NCI-H2107 treated with DMSO at 0.1 percent for 48 hours (cell line): ENCODE measurements around the gene PSMA5.
"Not testable (repeated sequence)": the region's sequence is repeated elsewhere in the genome, so short reads cannot be mapped to it uniquely, and the experiment has no call there.

Source experiments
- DNase-seq: peaks from one replicate; lab custom pipeline; 2025; ENCODE audit not compliant: unreplicated experiment; lab: John Stamatoyannopoulos, UW

PSMA5 gene

DNA sequence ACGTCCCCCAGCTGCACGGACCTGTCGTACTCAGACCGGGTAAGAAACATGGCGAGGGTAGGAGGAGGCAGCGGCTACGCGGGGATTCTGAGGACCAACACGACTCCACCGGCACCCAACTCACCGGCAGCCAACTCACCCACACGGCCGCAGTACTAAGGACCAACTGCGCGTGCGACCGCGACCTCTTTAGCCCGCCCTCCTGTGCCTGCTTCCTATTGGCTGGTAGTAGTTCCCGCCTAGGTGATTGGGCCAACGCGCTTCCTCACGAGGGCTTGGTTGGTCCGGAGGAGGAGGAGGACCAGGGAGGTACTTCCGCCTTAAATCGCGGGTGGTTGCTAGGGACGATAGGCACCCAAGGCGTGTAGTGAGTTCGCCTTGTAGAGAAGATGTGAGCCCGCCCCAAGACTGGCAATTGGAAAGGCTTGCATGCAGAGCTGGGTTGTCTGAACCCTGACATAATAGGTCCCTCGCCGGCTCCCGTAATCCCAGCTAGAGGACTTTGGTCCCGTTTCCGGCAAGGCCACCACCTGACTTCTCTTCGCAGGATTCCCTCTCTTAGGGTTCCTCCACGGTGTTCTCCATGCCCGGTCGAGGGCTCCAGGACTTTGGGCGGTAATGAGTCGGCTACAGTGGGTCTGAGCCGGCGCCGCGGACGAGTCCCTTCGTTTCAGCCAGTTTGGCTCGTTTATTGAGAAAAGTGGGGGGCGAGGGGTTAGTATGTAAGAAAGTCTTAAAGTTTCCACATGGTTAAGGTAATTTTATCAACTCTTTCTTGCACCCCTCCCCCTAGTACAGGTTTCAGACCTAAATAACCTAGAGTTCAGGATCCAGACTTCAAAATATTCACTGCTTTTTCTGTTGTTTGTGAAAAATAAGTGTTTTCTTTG, at the start of gene PSMA5:
PSMA5 (minus strand) TSS at position 168 of the 890 bp plus-strand sequence; CDS start at position 50, 118 bp downstream.
- peak; percentile 99 for DNase-seq

- no peak for DNase-seq
These were observed 49.0 kb upstream of the PSMA5 start for GRCh38 chr1:109475261-109475660.

- DNase-seq: no peak
These were observed 48.4 kb upstream of the PSMA5 start for GRCh38 chr1:109474697-109475096.

- DNase-seq: not testable (repeated sequence)
These were observed 47.2 kb upstream of the PSMA5 start for GRCh38 chr1:109473284-109474057.

DNA sequence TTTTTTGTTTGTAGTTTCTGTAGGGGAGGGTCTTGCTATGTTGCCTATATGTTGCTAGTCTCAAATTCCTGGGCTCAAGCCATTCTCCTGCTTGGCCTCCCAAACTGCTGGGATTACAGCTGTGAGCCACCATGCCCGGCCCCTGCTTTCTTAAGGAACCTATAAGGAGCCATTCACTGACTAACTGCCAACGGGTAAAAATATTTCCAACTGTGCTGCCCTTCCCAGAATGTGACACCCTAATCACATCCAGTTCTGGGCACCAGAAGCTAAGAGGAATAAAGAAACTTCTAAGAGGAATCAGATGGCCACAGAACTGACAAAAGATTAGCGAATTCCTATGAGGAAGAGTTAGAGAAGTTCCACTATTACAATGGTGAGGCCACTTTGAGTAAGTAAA, 46.5 kb upstream of the PSMA5 start:
- no peak for DNase-seq

DNA sequence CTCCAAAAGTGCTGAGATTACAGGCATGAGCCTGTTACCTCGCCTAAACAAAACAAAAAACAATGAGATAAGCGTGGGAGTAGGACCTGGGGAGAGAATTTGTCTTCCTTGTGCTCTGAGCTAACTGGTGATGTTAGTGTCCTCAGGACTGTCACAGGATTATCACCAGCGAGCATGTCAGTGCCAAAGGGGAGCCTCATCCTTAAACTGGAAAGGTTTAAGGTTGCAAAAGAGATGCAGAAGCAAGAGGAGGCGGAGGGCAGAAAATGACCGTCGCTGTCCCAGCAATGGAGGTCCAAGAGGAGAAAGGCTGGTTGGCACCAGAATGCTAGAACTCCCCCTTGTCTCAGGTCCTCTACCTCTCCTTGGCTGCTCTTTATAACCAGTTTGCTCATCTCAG, 44.0 kb upstream of the PSMA5 start:
- no peak for DNase-seq

- no peak for DNase-seq
These were observed 42.7 kb upstream of the PSMA5 start for GRCh38 chr1:109468903-109469302.

DNA sequence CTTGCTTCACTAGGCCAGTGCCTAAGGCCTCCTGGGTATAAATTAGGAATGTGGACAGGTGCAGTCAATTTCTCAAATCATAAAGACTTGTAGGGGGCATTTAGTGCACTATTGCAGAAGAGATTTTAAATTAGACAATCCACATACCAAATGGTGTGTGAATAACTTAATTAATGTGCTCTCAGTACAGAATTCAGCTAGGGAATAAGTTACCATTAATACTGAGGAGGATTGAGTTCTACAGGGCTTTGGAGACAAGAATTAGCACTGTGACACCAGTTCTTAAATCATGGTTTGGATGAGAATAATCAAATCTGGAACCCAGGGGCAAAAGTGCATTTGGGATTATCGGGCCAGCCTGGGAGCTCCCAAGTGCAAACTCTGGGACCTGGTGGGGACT, 41.8 kb upstream of the PSMA5 start:
- DNase-seq: no peak

DNA sequence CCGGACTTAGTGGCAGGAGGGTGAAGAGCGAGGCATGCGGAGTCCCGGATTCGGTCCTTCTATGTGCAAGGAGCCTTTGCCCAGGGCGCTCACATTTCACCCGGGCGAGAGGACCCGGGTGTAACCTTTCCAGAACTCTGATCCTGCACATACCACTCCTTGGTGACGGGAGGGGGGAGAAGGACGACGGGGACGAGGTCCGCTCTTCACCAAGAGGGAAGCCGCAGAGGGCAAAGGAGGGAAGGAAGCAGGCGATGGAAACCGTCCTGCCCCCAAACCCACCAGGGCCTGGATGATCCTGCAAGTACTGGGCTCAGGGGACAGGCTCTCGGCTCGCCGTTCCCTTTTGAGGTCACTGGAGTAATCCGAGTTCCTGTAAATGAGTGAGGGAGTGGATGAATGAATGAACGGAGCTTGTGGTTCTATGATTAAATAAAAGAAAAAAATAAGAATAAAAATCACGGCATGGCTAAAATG, 41.1 kb upstream of the PSMA5 start:
- no peak for DNase-seq

DNA sequence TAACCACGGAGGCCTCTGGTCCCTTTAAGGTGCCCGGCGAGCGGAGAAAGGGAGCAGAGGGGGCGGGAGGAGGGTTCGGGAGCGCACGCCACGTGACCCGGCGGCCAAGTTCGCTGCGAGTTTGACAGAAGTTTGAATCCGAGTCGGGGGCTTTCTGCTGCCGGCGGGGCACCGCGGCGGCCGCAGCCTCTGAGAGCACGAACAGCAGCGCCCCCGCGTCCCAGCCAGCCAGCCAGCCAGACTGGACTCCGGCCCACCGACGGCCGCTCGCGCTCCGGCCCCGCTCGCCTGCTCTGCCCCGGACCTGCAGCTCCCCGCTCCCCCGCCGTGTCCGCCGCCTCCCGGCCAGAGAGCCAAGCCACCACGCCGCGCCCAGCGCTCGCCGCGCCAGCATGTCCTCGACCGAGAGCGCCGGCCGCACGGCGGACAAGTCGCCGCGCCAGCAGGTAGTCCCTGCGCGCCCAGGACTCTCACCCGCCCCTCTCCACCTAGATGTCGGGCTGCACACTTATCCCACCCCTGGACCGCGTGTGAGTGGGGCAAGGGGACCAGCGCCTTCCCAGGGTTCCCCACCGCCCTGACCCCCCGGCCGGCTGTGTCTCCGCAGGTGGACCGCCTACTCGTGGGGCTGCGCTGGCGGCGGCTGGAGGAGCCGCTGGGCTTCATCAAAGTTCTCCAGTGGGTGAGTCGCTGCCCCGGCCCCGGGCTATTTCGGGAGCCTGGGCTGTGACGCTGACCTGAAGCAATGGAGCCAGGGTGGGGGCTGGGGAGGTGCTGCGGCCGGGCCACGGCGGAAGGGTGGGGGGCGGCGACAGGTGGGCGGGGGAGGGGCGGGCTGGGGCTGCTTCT, 40.4 kb upstream of the PSMA5 start, which contains the start of gene SYPL2:
SYPL2 (plus strand) TSS at position 95 of the 849 bp plus-strand sequence; CDS start at position 393, 298 bp downstream.
- no peak for DNase-seq

DNA sequence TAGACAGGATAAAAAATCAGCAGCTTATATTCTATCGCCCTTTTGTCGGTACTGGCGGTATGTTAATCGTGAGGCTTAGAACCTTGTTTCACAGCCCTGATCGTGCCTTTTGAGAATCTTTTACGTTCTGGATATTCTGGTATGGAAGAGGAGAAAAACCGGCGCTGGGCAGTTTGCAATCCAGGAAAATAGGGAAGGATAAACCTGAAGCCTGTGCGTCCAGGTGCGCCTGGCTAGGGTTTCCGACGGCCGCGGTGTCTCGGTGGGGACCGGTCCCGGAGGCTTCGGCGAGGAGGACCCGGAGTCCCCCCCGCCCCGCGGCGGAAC, 39.8 kb upstream of the PSMA5 start:
- DNase-seq: no peak

- DNase-seq: no peak
These were observed 31.6 kb upstream of the PSMA5 start for GRCh38 chr1:109457819-109458218.

DNA sequence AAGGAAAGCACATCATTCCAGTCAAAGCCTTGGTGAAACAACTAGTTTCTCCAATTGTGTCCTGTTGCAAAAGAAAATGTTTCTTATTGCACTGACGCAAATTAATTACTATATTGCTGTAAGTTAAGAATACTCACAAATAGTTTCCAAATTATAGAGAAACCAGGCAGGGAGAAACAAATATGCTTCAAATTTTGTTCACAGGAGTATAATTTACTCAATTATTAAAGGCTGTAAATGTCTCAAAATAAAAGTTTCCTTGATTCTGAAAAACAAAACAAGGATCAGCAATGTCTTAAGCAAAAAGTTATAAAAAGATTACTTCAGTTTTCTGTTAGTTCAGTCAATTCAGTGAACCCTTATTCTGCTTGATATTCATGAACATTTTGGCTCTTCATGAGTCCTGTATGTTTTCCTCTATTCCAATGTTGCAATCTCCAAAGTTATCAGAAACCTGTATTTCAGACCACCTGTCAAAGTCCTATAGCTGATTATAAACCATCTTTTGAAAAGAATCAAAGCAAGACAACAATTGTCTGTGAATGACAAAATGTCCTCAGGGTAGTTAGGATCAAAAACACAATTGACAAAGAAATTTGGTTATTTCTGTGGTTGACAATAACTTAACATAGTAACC, 28.4 kb upstream of the PSMA5 start:
- no peak for DNase-seq

- no peak for DNase-seq
These were observed 21.3 kb upstream of the PSMA5 start for GRCh38 chr1:109447524-109447923.

GRCh38 chr1:109445949-109446695, 19.9 kb upstream of the PSMA5 start:
- DNase-seq: not testable (repeated sequence)

- no peak for DNase-seq
These were observed 18.1 kb upstream of the PSMA5 start for GRCh38 chr1:109444346-109444745.

- DNase-seq: no peak
These were observed 17.2 kb upstream of the PSMA5 start for GRCh38 chr1:109443476-109443875.

GRCh38 chr1:109441069-109441468, 14.8 kb upstream of the PSMA5 start:
- no peak for DNase-seq

DNA sequence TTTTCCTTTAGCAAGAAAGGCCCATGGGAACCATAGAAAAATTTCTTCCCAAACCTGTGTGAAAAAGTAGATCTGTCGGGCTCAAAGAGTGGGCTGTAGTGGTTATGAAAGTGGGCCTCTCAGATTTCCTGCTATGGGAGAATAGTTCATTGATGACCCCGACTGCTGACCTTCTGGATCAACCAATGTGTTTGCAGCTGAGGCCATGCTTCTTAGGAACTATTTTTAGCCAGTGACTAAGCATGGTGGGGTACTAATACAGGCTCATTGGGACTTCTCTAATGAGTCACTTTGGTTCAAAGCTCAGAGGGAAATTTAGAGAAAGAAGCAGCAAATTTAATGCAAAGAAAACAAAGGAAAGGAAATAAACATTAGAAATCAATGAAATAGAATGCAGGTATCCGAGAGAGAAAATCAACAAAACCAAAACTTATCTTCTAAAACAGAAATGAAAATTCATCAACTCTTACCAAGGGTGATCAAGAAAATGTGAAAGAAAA, 12.6 kb upstream of the PSMA5 start:
- DNase-seq: no peak

DNA sequence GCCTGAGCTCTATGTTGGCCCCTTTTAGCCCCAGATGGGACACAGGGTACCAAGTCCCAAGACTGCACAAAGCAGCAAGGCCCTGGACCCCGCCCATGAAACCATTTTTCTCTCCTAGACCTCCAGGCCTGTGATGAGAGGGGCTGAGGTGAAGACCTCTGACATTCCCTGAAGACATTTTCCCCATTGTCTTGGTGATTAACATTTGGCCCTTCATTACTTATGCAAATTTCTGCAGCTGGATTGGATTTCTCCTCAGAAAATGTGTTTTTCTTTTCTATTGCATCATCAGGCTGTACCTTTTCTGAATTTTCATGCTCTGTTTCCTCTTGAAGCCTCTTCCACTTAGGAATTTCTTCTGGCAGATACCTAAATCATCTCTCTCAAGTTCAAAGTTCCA, 8.2 kb upstream of the PSMA5 start:
- DNase-seq: no peak
